ENCODE results near the gene TFE3. TPM values are rescaled to one million over a fixed set of nuclear protein-coding genes. Genes with fewer than 3 reads are reported as not detected.
A peak's percentile ranks its signal among the peaks of the same experiment; 100 is the strongest.

Gene TFE3
- total RNA-seq, 1 experiment from 2014 or later, result 35.1 TPM

DNA sequence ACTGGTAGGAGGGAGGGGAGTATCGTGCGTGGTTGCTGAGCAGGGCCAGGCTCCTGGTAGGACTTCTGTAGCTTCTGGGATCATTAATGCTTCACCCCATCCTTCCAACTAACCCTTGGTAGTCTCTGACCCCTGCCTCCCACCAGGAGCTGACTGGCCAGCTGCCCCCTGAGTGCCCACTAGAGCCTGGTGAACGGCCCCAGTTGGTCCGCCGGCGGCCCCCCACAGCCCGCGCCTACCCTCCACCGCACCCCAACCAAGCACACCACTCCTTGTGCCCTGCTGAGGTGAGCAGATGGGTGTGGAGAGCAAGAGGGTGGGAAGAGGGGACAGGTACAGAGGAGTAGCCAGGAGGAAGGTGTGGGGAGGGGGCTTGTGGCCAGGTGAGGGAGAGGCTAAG, 20.6 kb upstream of the TFE3 start:
- Mint-ChIP-seq H3K4me1 (ENCODE audit: low read depth, unreplicated experiment) (peaks cover 9% of the 10 kb centered on the region), H3K9me3 (ENCODE audit: low read depth, unreplicated experiment) (no peaks in the 10 kb centered on the region), H3K36me3 (ENCODE audit: insufficient read depth, unreplicated experiment) (peaks cover 29% of the 10 kb centered on the region), H3K27me3 (ENCODE audit: unreplicated experiment) (no peaks in the 10 kb centered on the region), H3K4me3 (ENCODE audit: low read depth, unreplicated experiment) (no peak overlapping the region), H3K27ac (ENCODE audit: unreplicated experiment) (no peak overlapping the region)
- TF ChIP-seq CTCF (IDR thresholded peaks at IDR 0.05; ENCODE audit: unreplicated experiment), result no peak
- DNase-seq, result no peak
- CTCF ChIA-PET, result interaction anchor here (0.7 kb wide), 1 partner anchor 18 kb away, joined by 3 read pairs; no protein-coding TSS in a partner anchor
- intact Hi-C loops (cut with micrococcal nuclease; ENCODE audit: unreplicated experiment), result no loop called here
- no TSS peak for BruUV-seq (replicated peaks)

DNA sequence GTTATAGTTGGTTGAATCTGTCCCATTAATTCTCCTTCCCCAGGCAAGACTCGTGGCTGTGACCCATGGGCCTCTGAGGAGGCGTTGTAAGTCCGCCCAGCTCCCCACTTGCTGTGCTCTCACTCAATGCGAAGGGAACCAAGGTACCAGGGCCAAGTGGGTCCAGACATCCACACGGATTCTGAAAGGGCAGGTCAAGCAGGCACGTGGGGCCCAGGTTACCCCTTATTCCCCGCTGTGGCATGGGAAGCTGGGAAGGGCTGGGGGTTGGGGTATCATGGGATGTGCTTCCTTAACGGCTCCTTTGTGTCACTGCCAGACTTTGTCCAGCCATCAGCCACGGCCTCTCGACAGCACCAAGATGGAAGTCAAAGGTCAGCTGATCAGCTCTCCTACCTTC, 18.8 kb upstream of the TFE3 start:
- TF ChIP-seq CTCF (IDR thresholded peaks at IDR 0.05; ENCODE audit: unreplicated experiment), result no peak
- H3K9me3 Mint-ChIP-seq (ENCODE audit: low read depth, unreplicated experiment), result no peaks in the 10 kb centered on the region

DNA sequence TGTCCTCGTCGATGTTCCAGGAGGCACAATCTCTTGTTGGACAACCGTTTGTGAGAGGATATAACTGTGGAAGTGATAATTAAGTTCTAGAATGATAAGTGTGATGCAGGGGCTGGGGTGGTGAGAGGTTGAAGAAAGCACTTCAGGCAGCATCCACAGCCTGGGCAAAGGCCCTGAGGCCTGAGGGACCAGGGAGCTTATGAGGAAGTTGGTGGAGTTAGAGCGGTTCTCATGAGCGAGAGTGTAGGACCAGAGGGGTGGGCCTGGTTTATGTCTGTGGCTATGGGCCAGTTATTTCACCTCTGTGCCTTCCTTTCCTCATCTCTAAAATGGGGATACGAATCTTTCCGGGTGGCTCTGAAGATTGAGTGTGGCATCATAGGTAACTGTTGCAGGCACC, 18.3 kb upstream of the TFE3 start:
- H3K4me1 Mint-ChIP-seq (ENCODE audit: low read depth, unreplicated experiment), result peaks cover 9% of the 10 kb centered on the region
- H3K27me3 Mint-ChIP-seq (ENCODE audit: unreplicated experiment), result no peaks in the 10 kb centered on the region
- CTCF ChIA-PET, result no interaction called here
- H3K4me3 Mint-ChIP-seq (ENCODE audit: low read depth, unreplicated experiment), result no peak overlapping the region
- BruUV-seq (replicated peaks), result no TSS peak
- H3K27ac Mint-ChIP-seq (ENCODE audit: unreplicated experiment), result no peak overlapping the region
- H3K9me3 Mint-ChIP-seq (ENCODE audit: low read depth, unreplicated experiment), result no peaks in the 10 kb centered on the region
- intact Hi-C loops (cut with micrococcal nuclease; ENCODE audit: unreplicated experiment), result no loop called here
- H3K36me3 Mint-ChIP-seq (ENCODE audit: insufficient read depth, unreplicated experiment), result peaks cover 31% of the 10 kb centered on the region
- TF ChIP-seq CTCF (IDR thresholded peaks at IDR 0.05; ENCODE audit: unreplicated experiment), result no peak
- no peak for DNase-seq

More for the DNA sequence above, 18.8 kb upstream of the TFE3 start:
- peaks cover 9% of the 10 kb centered on the region for H3K4me1 Mint-ChIP-seq (ENCODE audit: low read depth, unreplicated experiment)
- H3K27ac Mint-ChIP-seq (ENCODE audit: unreplicated experiment), result no peak overlapping the region
- intact Hi-C loops (cut with micrococcal nuclease; ENCODE audit: unreplicated experiment), result no loop called here
- H3K36me3 Mint-ChIP-seq (ENCODE audit: insufficient read depth, unreplicated experiment), result peaks cover 31% of the 10 kb centered on the region
- H3K27me3 Mint-ChIP-seq (ENCODE audit: unreplicated experiment), result no peaks in the 10 kb centered on the region
- no TSS peak for BruUV-seq (replicated peaks)
- no peak for DNase-seq
- CTCF ChIA-PET, result interaction anchor here (0.8 kb wide), 1 partner anchor 9 kb away, joined by 3 read pairs; no protein-coding TSS in a partner anchor
- no peak overlapping the region for H3K4me3 Mint-ChIP-seq (ENCODE audit: low read depth, unreplicated experiment)

DNA sequence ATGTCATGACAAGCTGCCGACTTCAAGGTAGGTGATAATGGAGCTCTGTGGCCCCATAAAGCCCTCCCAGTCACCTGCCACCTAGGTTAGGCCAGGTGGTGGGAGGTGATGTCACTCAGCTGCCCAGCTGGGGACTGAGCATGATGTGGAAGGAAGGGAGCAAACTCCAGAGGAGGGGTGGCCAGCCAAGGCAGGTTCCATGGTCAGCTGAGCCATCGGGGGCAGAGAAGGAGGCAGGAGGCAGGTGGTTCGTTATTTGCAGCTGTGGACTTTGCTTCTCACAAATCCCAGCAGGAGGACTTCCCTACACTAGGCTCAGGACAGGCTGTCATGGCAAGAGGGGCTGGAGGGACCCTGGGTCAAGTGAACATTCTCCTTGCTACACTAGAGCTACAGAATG, 17.8 kb upstream of the TFE3 start:
- CTCF ChIA-PET, result no interaction called here
- peak overlapping the region; percentile 88 for H3K4me3 Mint-ChIP-seq (ENCODE audit: low read depth, unreplicated experiment)
- TF ChIP-seq CTCF (IDR thresholded peaks at IDR 0.05; ENCODE audit: unreplicated experiment), result no peak
- no peaks in the 10 kb centered on the region for H3K9me3 Mint-ChIP-seq (ENCODE audit: low read depth, unreplicated experiment)
- H3K4me1 Mint-ChIP-seq (ENCODE audit: low read depth, unreplicated experiment), result peaks cover 9% of the 10 kb centered on the region
- no peaks in the 10 kb centered on the region for H3K27me3 Mint-ChIP-seq (ENCODE audit: unreplicated experiment)
- DNase-seq, result no peak
- intact Hi-C loops (cut with micrococcal nuclease; ENCODE audit: unreplicated experiment), result no loop called here
- BruUV-seq (replicated peaks), result no TSS peak
- H3K27ac Mint-ChIP-seq (ENCODE audit: unreplicated experiment), result peak overlapping the region; percentile 74
- peaks cover 30% of the 10 kb centered on the region for H3K36me3 Mint-ChIP-seq (ENCODE audit: insufficient read depth, unreplicated experiment)
